Measurements from ENCODE around the gene TRIM37. TPM values are rescaled to one million over a fixed set of nuclear protein-coding genes. Genes with fewer than 3 reads are reported as not detected.
"Not testable (repeated sequence)": the region's sequence is repeated elsewhere in the genome, so short reads cannot be mapped to it uniquely, and the experiment has no call there.

The TRIM37 gene
- total RNA-seq, 2 donors from 2014 or later: 20.9 to 26.8 TPM

- H3K27me3 Mint-ChIP-seq: no peaks in the 10 kb centered on the region
- H3K4me3 Mint-ChIP-seq: no peak overlapping the region
- ATAC-seq (replicated peaks): no peak
- no peaks in the 10 kb centered on the region for H3K4me1 Mint-ChIP-seq
- no peaks in the 10 kb centered on the region for H3K36me3 Mint-ChIP-seq (ENCODE audit: low read depth)
- peak overlapping the region; percentile 63 for H3K27ac Mint-ChIP-seq
- no peaks in the 10 kb centered on the region for H3K9me3 Mint-ChIP-seq
Observed at GRCh38 chr17:58980706-58981481, 125.8 kb downstream of the TRIM37 start.

GRCh38 chr17:58976541-58976940, 130.1 kb downstream of the TRIM37 start:
- Mint-ChIP-seq H3K36me3 (ENCODE audit: low read depth) (no peaks in the 10 kb centered on the region), H3K27ac (no peak overlapping the region), H3K4me1 (no peaks in the 10 kb centered on the region), H3K4me3 (no peak overlapping the region), H3K27me3 (no peaks in the 10 kb centered on the region), H3K9me3 (no peaks in the 10 kb centered on the region)
- no peak for ATAC-seq (replicated peaks)

- no peaks in the 10 kb centered on the region for H3K4me1 Mint-ChIP-seq
- no peaks in the 10 kb centered on the region for H3K27me3 Mint-ChIP-seq
- no peaks in the 10 kb centered on the region for H3K9me3 Mint-ChIP-seq
- H3K27ac Mint-ChIP-seq: no peak overlapping the region
- ATAC-seq (replicated peaks): no peak
- no peak overlapping the region for H3K4me3 Mint-ChIP-seq
- no peaks in the 10 kb centered on the region for H3K36me3 Mint-ChIP-seq (ENCODE audit: low read depth)
Observed at GRCh38 chr17:58974354-58974753, 132.3 kb downstream of the TRIM37 start.

- no peaks in the 10 kb centered on the region for H3K27me3 Mint-ChIP-seq
- ATAC-seq (replicated peaks): no peak
- no peaks in the 10 kb centered on the region for H3K36me3 Mint-ChIP-seq (ENCODE audit: low read depth)
- no peaks in the 10 kb centered on the region for H3K9me3 Mint-ChIP-seq
- no peak overlapping the region for H3K4me3 Mint-ChIP-seq
- no peak overlapping the region for H3K27ac Mint-ChIP-seq
- no peaks in the 10 kb centered on the region for H3K4me1 Mint-ChIP-seq
Observed at GRCh38 chr17:58970609-58971450, 135.8 kb downstream of the TRIM37 start.

- no peaks in the 10 kb centered on the region for H3K36me3 Mint-ChIP-seq (ENCODE audit: low read depth)
- ATAC-seq (replicated peaks): no peak
- H3K27me3 Mint-ChIP-seq: no peaks in the 10 kb centered on the region
- no peaks in the 10 kb centered on the region for H3K4me1 Mint-ChIP-seq
- no peak overlapping the region for H3K27ac Mint-ChIP-seq
- H3K9me3 Mint-ChIP-seq: no peaks in the 10 kb centered on the region
- H3K4me3 Mint-ChIP-seq: no peak overlapping the region
Observed at GRCh38 chr17:58969612-58970011, 137.1 kb downstream of the TRIM37 start.

GRCh38 chr17:58969156-58969555, 137.5 kb downstream of the TRIM37 start:
- Mint-ChIP-seq H3K27ac (no peak overlapping the region), H3K4me3 (no peak overlapping the region), H3K27me3 (no peaks in the 10 kb centered on the region), H3K4me1 (no peaks in the 10 kb centered on the region), H3K36me3 (ENCODE audit: low read depth) (no peaks in the 10 kb centered on the region), H3K9me3 (no peaks in the 10 kb centered on the region)
- no peak for ATAC-seq (replicated peaks)

GRCh38 chr17:58968426-58969061, 138.1 kb downstream of the TRIM37 start:
- no peaks in the 10 kb centered on the region for H3K9me3 Mint-ChIP-seq
- no peaks in the 10 kb centered on the region for H3K36me3 Mint-ChIP-seq (ENCODE audit: low read depth)
- peak; percentile 26 for ATAC-seq (replicated peaks)
- H3K4me3 Mint-ChIP-seq: no peak overlapping the region
- no peaks in the 10 kb centered on the region for H3K4me1 Mint-ChIP-seq
- H3K27me3 Mint-ChIP-seq: no peaks in the 10 kb centered on the region
- no peak overlapping the region for H3K27ac Mint-ChIP-seq

- no peaks in the 10 kb centered on the region for H3K9me3 Mint-ChIP-seq
- no peak for ATAC-seq (replicated peaks)
- H3K27me3 Mint-ChIP-seq: no peaks in the 10 kb centered on the region
- no peak overlapping the region for H3K4me3 Mint-ChIP-seq
- no peaks in the 10 kb centered on the region for H3K4me1 Mint-ChIP-seq
- no peak overlapping the region for H3K27ac Mint-ChIP-seq
- H3K36me3 Mint-ChIP-seq (ENCODE audit: low read depth): no peaks in the 10 kb centered on the region
Observed at GRCh38 chr17:58966208-58966607, 140.5 kb downstream of the TRIM37 start.

GRCh38 chr17:58965221-58965620, 141.5 kb downstream of the TRIM37 start:
- no peaks in the 10 kb centered on the region for H3K27me3 Mint-ChIP-seq
- H3K4me3 Mint-ChIP-seq: no peak overlapping the region
- H3K9me3 Mint-ChIP-seq: no peaks in the 10 kb centered on the region
- H3K4me1 Mint-ChIP-seq: no peaks in the 10 kb centered on the region
- no peak for ATAC-seq (replicated peaks)
- H3K27ac Mint-ChIP-seq: no peak overlapping the region
- no peaks in the 10 kb centered on the region for H3K36me3 Mint-ChIP-seq (ENCODE audit: low read depth)

GRCh38 chr17:58960068-58960467, 146.6 kb downstream of the TRIM37 start:
- Mint-ChIP-seq H3K9me3 (no peaks in the 10 kb centered on the region), H3K4me1 (no peaks in the 10 kb centered on the region), H3K4me3 (no peak overlapping the region), H3K27me3 (peaks cover 5% of the 10 kb centered on the region), H3K36me3 (ENCODE audit: low read depth) (no peaks in the 10 kb centered on the region), H3K27ac (no peak overlapping the region)
- no peak for ATAC-seq (replicated peaks)

- not testable (repeated sequence) for H3K27ac Mint-ChIP-seq; H3K27me3 Mint-ChIP-seq; H3K36me3 Mint-ChIP-seq (ENCODE audit: low read depth); ATAC-seq (replicated peaks); H3K4me1 Mint-ChIP-seq; H3K9me3 Mint-ChIP-seq; H3K4me3 Mint-ChIP-seq
Observed at GRCh38 chr17:58957725-58958073, 149.0 kb downstream of the TRIM37 start.

GRCh38 chr17:58956997-58957724, 149.5 kb downstream of the TRIM37 start:
- H3K36me3 Mint-ChIP-seq (ENCODE audit: low read depth): no peaks in the 10 kb centered on the region
- no peak overlapping the region for H3K4me3 Mint-ChIP-seq
- no peak for ATAC-seq (replicated peaks)
- no peaks in the 10 kb centered on the region for H3K4me1 Mint-ChIP-seq
- H3K9me3 Mint-ChIP-seq: no peaks in the 10 kb centered on the region
- H3K27ac Mint-ChIP-seq: no peak overlapping the region
- H3K27me3 Mint-ChIP-seq: peaks cover 8% of the 10 kb centered on the region

GRCh38 chr17:58954358-58954757, 152.3 kb downstream of the TRIM37 start:
- H3K36me3 Mint-ChIP-seq (ENCODE audit: low read depth); H3K4me3 Mint-ChIP-seq; ATAC-seq (replicated peaks); H3K4me1 Mint-ChIP-seq; H3K27ac Mint-ChIP-seq: not testable (repeated sequence)
- H3K27me3 Mint-ChIP-seq: peaks cover 11% of the 10 kb centered on the region
- H3K9me3 Mint-ChIP-seq: peaks cover 14% of the 10 kb centered on the region

GRCh38 chr17:58947824-58948223, 158.9 kb downstream of the TRIM37 start:
- no peak for ATAC-seq (replicated peaks)
- H3K9me3 Mint-ChIP-seq: peaks cover 30% of the 10 kb centered on the region
- no peak overlapping the region for H3K27ac Mint-ChIP-seq
- no peak overlapping the region for H3K4me3 Mint-ChIP-seq
- no peaks in the 10 kb centered on the region for H3K36me3 Mint-ChIP-seq (ENCODE audit: low read depth)
- H3K27me3 Mint-ChIP-seq: peaks cover 21% of the 10 kb centered on the region
- H3K4me1 Mint-ChIP-seq: no peaks in the 10 kb centered on the region
